ENCODE measurements around the gene ZSCAN4.

The ZSCAN4 gene, protein sequence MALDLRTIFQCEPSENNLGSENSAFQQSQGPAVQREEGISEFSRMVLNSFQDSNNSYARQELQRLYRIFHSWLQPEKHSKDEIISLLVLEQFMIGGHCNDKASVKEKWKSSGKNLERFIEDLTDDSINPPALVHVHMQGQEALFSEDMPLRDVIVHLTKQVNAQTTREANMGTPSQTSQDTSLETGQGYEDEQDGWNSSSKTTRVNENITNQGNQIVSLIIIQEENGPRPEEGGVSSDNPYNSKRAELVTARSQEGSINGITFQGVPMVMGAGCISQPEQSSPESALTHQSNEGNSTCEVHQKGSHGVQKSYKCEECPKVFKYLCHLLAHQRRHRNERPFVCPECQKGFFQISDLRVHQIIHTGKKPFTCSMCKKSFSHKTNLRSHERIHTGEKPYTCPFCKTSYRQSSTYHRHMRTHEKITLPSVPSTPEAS

GRCh38 chr19:57668635-57669034 is at the start of gene ZSCAN4:
Gene ZSCAN4 (plus strand): TSS chr19:57668935. CDS start chr19:57676146, 7,211 bp downstream.
- DNase-seq (ENCODE audit: low read depth, low spot score) = no peak

GRCh38 chr19:57620673-57621348 is 47.9 kb upstream of the ZSCAN4 start:
- DNase-seq (ENCODE audit: low read depth, low spot score) = peak; percentile 16

GRCh38 chr19:57623091-57623490 is 45.6 kb upstream of the ZSCAN4 start:
- no peak for DNase-seq (ENCODE audit: low read depth, low spot score)

- DNase-seq (ENCODE audit: low read depth, low spot score) = peak; percentile 97
Observed at GRCh38 chr19:57632987-57633831, 35.5 kb upstream of the ZSCAN4 start, which contains the start of gene ZNF211. Gene ZNF211 (plus strand): TSS chr19:57633168. CDS start chr19:57633347, 179 bp downstream.

GRCh38 chr19:57633832-57634131 is 35.0 kb upstream of the ZSCAN4 start:
- DNase-seq (ENCODE audit: low read depth, low spot score) = no peak

GRCh38 chr19:57637379-57637778 is 31.4 kb upstream of the ZSCAN4 start:
- DNase-seq (ENCODE audit: low read depth, low spot score) = no peak

- DNase-seq (ENCODE audit: low read depth, low spot score) = no peak
Observed at GRCh38 chr19:57641715-57642234, 27.0 kb upstream of the ZSCAN4 start.

GRCh38 chr19:57642396-57643046 is 26.2 kb upstream of the ZSCAN4 start:
- DNase-seq (ENCODE audit: low read depth, low spot score) = no peak

DNA sequence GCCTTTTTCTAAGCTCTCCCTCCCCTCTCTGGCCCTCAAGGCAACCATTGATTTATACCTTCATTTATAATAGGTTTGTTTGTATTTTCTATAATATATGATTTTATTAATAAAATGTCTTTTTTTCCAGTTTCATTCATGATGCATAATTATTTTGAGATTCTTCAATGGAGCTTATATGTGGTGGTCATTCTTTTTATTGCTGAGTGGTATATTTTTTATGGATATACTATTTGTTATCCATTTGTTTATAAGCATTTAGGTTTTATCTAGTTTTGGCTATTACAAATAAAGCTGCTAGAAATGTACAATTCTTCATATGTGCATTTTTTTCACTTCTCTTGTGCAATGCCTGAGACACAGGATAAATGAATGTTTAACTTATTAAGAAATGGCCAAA is 25.0 kb upstream of the ZSCAN4 start:
- DNase-seq (ENCODE audit: low read depth, low spot score) = no peak

GRCh38 chr19:57648331-57649003 is 20.3 kb upstream of the ZSCAN4 start:
- no peak for DNase-seq (ENCODE audit: low read depth, low spot score)

- no peak for DNase-seq (ENCODE audit: low read depth, low spot score)
Observed at GRCh38 chr19:57651654-57651996, 17.1 kb upstream of the ZSCAN4 start.

DNA sequence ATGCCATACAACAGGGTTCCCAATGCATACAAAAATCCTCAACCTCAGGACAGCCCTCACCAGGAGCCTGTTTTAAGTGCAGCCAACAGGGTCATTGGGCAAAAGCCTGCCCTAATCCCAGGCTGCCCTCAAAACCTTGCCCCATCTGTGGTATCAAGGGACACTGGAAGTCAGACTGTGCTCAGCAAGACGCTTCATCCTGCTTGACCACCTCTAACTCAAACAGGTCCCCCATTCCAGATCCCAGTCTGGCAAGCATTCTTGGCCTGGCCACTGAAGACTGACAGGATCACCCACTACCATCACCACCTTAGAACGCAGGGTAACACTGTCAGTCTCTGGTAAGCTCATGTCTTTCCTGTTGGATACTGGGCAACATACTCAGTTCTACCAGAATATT is 15.0 kb upstream of the ZSCAN4 start:
- DNase-seq (ENCODE audit: low read depth, low spot score) = no peak

DNA sequence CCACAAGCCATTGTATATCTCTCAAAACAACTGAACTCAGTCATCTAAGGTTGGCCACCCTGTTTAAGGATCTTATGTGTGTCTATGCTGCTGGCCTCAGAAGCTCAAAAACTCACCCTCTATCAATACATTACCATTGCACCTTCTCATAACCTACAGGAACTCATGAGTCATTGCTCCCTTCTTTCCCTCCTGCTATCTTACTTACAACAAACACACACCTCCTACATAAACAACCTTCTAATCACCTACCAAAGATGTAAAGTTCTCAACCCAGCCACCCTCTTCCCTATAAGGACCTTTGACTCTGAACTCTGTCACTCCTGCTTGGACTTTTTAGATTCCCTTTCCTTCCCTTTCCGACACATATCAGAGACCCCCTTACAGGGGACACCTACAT is 13.3 kb upstream of the ZSCAN4 start:
- DNase-seq (ENCODE audit: low read depth, low spot score) = no peak

GRCh38 chr19:57656346-57656745 is 12.4 kb upstream of the ZSCAN4 start:
- DNase-seq (ENCODE audit: low read depth, low spot score) = no peak

DNA sequence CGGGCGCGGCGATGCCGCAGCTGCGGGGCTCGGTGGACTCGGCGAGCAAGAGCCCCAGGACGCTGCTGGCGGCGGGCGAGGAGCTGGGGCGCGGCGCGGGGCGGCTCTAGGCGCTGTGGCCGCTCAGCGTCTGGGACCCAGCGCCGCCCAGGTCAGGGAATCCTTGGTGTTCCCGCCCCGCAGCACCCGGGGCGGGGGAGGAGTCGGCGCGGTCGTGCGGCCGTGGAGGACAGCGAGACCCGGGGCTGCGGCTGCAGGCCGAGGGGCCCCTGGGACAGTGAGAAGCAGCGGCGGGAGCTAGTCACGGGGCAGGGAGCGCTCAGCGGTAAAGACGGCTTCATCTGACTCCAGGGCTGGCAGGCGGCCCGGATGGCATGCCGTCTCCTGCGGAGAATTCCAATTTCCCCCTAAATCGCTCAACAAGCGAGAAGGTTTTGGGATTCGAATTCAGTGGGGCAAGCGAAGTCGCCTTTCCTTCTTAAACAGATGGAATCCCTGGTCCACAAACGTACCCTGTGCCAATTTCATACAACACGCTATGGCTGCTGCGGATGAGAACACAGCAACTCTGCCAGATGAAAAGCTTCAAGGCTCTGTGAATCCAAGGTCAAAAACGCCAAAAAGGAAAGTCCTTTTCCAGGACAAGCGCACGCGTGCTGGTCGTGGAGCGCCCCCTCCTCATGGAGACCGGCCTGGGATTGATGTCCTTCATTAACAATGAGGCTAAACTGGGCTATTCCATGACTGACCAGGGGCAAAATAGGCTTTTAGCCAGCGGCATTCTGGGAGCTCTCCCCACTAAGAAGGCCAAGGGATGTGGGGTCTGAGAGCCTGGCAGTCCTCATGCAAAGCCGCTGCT is 4.2 kb upstream of the ZSCAN4 start:
- peak; percentile 55 for DNase-seq (ENCODE audit: low read depth, low spot score)

DNA sequence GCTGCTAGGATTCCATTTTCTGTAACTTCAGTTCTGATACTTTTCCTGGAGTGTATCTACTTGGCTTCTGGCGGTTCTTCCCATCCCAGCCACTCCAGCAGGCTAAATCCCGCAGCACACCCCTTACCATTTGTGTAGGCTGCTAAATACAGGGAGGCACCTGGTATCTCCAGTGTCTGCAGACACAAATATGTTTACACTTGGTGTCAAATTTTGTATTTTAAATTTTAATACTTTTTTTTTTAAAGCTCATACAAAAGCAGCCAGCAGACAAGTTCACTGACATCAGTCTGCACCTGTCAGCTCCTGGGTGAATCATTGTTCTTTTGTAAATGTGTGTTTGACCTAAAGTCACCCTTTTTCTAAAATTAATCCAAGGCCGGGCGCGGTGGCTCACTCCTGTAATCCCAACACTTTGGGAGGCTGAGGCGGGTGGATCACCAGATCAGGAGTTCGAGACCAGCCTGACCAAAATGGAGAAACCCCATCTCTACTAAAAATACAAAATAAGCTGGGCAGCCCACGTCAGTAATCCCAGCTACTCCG is 3.4 kb upstream of the ZSCAN4 start:
- no peak for DNase-seq (ENCODE audit: low read depth, low spot score)

DNA sequence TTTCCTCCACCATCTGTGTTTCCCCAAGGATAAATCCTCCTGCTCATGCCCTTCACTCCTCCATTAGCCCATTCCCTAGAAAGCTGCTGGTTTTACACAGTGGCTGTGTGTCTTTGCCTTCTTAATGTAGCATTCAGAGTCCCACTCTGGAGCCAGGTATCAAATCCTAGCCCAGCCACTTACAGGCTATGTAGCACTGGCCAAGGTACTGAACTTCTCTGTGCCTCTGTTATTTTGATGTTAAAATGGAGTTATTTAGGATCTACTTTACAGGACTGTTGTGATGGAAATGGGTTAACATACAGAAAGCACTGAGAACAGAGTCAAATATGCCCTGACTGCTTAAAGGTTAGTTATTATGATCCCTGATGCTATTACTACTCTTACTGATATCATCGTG is 1.5 kb upstream of the ZSCAN4 start:
- DNase-seq (ENCODE audit: low read depth, low spot score) = no peak

DNA sequence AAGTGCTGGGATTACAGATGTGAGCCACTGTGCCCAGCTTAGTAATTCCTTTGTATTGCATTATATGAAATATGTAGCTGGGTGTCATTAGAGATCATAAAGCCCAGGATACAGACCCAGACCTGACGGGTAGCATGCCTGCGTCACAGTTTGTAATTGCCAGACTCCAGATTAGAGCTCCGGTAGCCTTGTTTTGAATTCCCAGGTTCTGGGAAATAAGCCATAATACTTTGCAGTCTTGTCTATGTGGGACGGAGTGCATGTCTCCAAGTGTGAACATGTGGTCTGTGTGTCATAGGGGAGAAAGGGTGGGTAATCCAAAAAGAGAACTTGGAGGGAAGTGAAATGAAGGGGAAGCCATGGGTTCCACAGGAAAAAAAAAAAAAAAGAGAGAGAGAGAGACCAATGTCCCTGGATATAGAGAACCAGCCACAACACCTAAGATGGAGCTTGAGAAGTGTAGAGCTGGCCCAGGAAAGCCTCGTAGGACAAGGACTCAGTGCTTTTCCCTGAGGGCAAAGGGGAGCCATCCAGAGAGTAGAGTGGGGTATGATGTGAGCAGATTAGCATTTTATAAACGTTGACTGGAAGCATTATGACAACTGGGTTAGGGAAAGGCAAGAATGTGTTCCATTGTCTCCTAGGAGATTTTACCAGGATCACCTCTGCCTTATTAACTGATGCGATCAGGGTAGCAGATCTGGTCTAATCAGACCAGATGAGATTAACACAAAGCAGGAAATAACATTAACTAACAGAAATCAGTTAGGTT is 2.6 kb downstream of the ZSCAN4 start:
- DNase-seq (ENCODE audit: low read depth, low spot score) = no peak

- DNase-seq (ENCODE audit: low read depth, low spot score) = no peak
Observed at GRCh38 chr19:57672466-57672865, 3.7 kb downstream of the ZSCAN4 start.
